Measurements from ENCODE around the gene CAPN11. TPM values are rescaled to one million over a fixed set of nuclear protein-coding genes. Genes with fewer than 3 reads are reported as not detected.

The CAPN11 gene
- total and polyA plus RNA-seq, 10 of the 15 experiments (the other 5 are each of a cell fraction or from before 2014, with no cell fraction given): 0.05 to 0.44 (median 0.31) TPM

GRCh38 chr6:44148306-44148705 lies 10.3 kb upstream of the CAPN11 start:
- no peaks in the 10 kb centered on the region for H3K79me2 ChIP-seq (ENCODE audit: control insufficient read depth, insufficient read depth, low read length)
- TF ChIP-seq USF1 (IDR thresholded peaks at IDR 0.05; ENCODE audit: borderline replicate concordance, extremely low read length, insufficient read depth, low read depth, low read length): no peak
- TF ChIP-seq IRF3 (IDR thresholded peaks at IDR 0.05): no peak
- no peak for TF ChIP-seq SIN3A (IDR thresholded peaks at IDR 0.05; ENCODE audit: low read depth, low read length)
- TF ChIP-seq SREBF1 (IDR thresholded peaks at IDR 0.05; ENCODE audit: low read length): no peak
- TF ChIP-seq ETV6 (conservative IDR thresholded peaks at IDR 0.05 in 1 of 2, IDR thresholded peaks at IDR 0.05 in 1 of 2; ENCODE audit: borderline replicate concordance in 1 of 2, low read depth in 1 of 2): no peak
- no peak for TF ChIP-seq SP1 (IDR thresholded peaks at IDR 0.05; ENCODE audit: low read depth, low read length)
- TF ChIP-seq, protein P1, sequence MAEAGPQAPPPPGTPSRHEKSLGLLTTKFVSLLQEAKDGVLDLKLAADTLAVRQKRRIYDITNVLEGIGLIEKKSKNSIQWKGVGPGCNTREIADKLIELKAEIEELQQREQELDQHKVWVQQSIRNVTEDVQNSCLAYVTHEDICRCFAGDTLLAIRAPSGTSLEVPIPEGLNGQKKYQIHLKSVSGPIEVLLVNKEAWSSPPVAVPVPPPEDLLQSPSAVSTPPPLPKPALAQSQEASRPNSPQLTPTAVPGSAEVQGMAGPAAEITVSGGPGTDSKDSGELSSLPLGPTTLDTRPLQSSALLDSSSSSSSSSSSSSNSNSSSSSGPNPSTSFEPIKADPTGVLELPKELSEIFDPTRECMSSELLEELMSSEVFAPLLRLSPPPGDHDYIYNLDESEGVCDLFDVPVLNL (IDR thresholded peaks at IDR 0.05; ENCODE audit: low read depth, low read length): no peak
- TF ChIP-seq JUNB (IDR thresholded peaks at IDR 0.05): no peak
- no peak for TF ChIP-seq JUND (IDR thresholded peaks at IDR 0.05; ENCODE audit: low read depth, low read length)
- TF ChIP-seq ZNF207 (IDR thresholded peaks at IDR 0.05; ENCODE audit: borderline replicate concordance): no peak
- TF ChIP-seq TCF7 (IDR thresholded peaks at IDR 0.05; ENCODE audit: borderline replicate concordance): no peak
- TF ChIP-seq NFYA (IDR thresholded peaks at IDR 0.05; ENCODE audit: borderline replicate concordance, low read depth, low read length): no peak
- TF ChIP-seq POU2F2 (IDR thresholded peaks at IDR 0.05; ENCODE audit: borderline replicate concordance, low read depth, low read length): no peak
- H3K9ac ChIP-seq (ENCODE audit: control insufficient read depth, insufficient read depth, low read length): no peak overlapping the region
- ChIA-PET RAD21 (ENCODE audit: unreplicated experiment) (no interaction called here), POLR2A (no interaction called here), SMC1A (ENCODE audit: uncharacterized antibody, unreplicated experiment) (no interaction called here), CTCF (interaction anchor here (9.3 kb wide), 1 partner anchor 51 kb away, joined by 85 read pairs; no protein-coding TSS in a partner anchor)
- in situ Hi-C loops (cut with MboI): no loop called here
- intact Hi-C loops (cut with micrococcal nuclease; ENCODE audit: unreplicated experiment): no loop called here
- no peaks in the 10 kb centered on the region for H3K27me3 ChIP-seq (replicated peaks in 1 of 2; ENCODE audit: control insufficient read depth in 2 of 2, insufficient read depth in 2 of 2, low read length in 1 of 2)
- H3K36me3 ChIP-seq (ENCODE audit: control insufficient read depth in 2 of 2, insufficient read depth in 2 of 2, low read length in 1 of 2): peaks cover 0 to 3% of the 10 kb centered on the region in 2 experiments; a peak in 3 of 4 replicates
- H2AFZ ChIP-seq (ENCODE audit: control insufficient read depth, low read depth, low read length): no peak overlapping the region
- FAIRE-seq (no peak), ATAC-seq (no peak), DNase-seq (ENCODE audit: low read depth, low spot score) (no peak)
- H3K27ac ChIP-seq (ENCODE audit: control insufficient read depth, insufficient read depth): no peak overlapping the region
- no peak overlapping the region for H3K4me3 ChIP-seq
- no peak overlapping the region for H3K4me2 ChIP-seq (ENCODE audit: control insufficient read depth, insufficient read depth)
- WGBS (ENCODE audit: insufficient coverage, insufficient replicate concordance, low lambda C conversion rate, missing lambda C conversion rate): 79% methylated on average over 9 of the region's 9 CpGs
- no peaks in the 10 kb centered on the region for H4K20me1 ChIP-seq (ENCODE audit: control insufficient read depth, insufficient read depth)
- no TSS peak for BruUV-seq (replicated peaks)
- no peaks in the 10 kb centered on the region for H3K9me3 ChIP-seq (replicated peaks; ENCODE audit: control insufficient read depth, insufficient read depth, low read length)
- H3K4me1 ChIP-seq (ENCODE audit: control insufficient read depth, insufficient read depth, low read length): no peaks in the 10 kb centered on the region; the same call in 1 of the 2 replicates

Data from GM12878 (cell line).